Thyroid gland (tissue), 4 donors: ENCODE measurements around the gene RWDD4.

Experiments
- POLR2A ChIP-seq, 2 donors: fragments of 450-650 bp; IDR thresholded peaks; one replicate each; pipeline ENCODE4 v1.6.1; 2017; ENCODE audit warnings: antibody characterized with exemption in 2 of 2, mild to moderate bottlenecking in 2 of 2, moderate library complexity in 1 of 2
- TF ChIP-seq, protein P1 (sequence below), 6 experiments: fragments of 200-600 bp in 3 of 6; fragments of 450-650 bp in 3 of 6; sonication (generic) in 3 of 6; IDR thresholded peaks; one replicate each; pipeline ENCODE4 v1.5.1; 2016 to 2019; ENCODE audit warnings: antibody characterized with exemption in 6 of 6, mild to moderate bottlenecking in 2 of 6, inconsistent platforms in 1 of 6, moderate library complexity in 1 of 6

DNA sequence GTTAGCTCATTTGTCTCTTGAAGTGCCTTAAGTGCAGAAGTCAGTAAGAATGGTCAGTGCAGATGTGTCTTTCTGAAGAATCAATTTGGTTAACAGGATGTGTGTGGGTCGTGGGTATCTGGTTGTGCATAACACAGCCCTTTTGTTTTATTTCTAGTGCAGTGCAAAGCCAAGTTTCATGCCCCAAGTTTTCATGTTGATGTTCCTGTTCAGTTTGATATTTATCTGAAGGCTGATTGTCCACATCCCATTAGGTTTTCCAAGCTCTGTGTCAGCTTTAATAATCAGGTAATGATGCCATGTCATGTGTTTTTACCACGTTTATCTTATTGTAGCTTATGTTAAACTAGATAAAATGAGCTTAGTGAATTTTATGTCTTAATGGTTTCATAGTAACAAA, 27.5 kb upstream of the RWDD4 start:
- no peak for TF ChIP-seq POLR2A (IDR thresholded peaks at IDR 0.05)
- TF ChIP-seq, protein P1, sequence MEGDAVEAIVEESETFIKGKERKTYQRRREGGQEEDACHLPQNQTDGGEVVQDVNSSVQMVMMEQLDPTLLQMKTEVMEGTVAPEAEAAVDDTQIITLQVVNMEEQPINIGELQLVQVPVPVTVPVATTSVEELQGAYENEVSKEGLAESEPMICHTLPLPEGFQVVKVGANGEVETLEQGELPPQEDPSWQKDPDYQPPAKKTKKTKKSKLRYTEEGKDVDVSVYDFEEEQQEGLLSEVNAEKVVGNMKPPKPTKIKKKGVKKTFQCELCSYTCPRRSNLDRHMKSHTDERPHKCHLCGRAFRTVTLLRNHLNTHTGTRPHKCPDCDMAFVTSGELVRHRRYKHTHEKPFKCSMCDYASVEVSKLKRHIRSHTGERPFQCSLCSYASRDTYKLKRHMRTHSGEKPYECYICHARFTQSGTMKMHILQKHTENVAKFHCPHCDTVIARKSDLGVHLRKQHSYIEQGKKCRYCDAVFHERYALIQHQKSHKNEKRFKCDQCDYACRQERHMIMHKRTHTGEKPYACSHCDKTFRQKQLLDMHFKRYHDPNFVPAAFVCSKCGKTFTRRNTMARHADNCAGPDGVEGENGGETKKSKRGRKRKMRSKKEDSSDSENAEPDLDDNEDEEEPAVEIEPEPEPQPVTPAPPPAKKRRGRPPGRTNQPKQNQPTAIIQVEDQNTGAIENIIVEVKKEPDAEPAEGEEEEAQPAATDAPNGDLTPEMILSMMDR (IDR thresholded peaks at IDR 0.05), result no peak
